ENCODE data around the gene AJUBA.

DNA sequence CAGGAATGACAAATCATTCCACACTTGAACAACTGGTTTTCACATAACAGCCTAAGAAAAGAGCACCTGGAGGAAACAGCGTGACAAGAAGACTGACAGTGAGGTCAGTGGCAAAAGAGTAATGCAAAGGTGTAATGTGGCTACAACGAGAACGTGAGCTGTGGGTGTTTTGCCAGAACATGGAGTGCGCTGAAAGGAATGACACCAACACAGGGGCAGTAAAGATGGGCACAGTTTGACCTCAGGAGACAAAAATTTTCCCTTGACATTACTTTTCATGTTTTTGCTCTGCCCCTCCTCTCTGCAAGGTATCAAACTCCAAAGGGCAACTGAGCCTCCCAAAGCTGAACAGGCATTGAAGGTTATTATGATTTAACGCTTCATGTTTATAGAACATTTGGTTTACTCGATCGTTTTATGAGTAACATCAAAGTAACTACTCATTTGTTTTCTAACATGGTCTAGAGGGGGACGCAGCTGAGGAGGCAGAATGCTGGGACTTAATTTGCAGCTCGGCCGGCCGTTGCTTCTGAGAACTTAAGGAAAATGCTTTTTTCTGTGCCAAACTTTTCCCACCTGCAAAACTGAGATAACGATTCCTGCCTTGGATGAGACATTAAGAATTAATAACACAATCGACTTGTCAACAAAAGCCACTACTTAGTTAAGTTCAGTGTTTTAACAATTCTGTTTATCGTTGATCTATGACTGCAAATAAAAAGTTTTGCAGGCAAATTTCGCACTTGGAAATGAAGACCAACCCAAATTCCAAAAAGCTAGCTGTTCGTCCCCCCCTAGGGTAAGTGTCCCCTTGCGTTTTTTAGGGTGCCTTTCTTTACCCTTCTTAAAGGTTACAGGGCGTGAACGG, 26.4 kb downstream of the AJUBA start:
- TF ChIP-seq CBFB (CRISPR knock-in tag; IDR thresholded peaks at IDR 0.05; ENCODE audit: low read depth) (no peak), ZBTB21 (CRISPR knock-in tag; IDR thresholded peaks at IDR 0.05; ENCODE audit: borderline replicate concordance) (no peak), NFE2L1 (CRISPR knock-in tag; IDR thresholded peaks at IDR 0.05) (no peak), CREB1 (CRISPR knock-in tag; IDR thresholded peaks at IDR 0.05) (no peak), IRF2 (CRISPR knock-in tag; IDR thresholded peaks at IDR 0.05; ENCODE audit: borderline replicate concordance, low read depth) (no peak)
- TF ChIP-seq, protein P1, sequence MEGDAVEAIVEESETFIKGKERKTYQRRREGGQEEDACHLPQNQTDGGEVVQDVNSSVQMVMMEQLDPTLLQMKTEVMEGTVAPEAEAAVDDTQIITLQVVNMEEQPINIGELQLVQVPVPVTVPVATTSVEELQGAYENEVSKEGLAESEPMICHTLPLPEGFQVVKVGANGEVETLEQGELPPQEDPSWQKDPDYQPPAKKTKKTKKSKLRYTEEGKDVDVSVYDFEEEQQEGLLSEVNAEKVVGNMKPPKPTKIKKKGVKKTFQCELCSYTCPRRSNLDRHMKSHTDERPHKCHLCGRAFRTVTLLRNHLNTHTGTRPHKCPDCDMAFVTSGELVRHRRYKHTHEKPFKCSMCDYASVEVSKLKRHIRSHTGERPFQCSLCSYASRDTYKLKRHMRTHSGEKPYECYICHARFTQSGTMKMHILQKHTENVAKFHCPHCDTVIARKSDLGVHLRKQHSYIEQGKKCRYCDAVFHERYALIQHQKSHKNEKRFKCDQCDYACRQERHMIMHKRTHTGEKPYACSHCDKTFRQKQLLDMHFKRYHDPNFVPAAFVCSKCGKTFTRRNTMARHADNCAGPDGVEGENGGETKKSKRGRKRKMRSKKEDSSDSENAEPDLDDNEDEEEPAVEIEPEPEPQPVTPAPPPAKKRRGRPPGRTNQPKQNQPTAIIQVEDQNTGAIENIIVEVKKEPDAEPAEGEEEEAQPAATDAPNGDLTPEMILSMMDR (IDR thresholded peaks at IDR 0.05), result no peak
- TF ChIP-seq, protein P2, sequence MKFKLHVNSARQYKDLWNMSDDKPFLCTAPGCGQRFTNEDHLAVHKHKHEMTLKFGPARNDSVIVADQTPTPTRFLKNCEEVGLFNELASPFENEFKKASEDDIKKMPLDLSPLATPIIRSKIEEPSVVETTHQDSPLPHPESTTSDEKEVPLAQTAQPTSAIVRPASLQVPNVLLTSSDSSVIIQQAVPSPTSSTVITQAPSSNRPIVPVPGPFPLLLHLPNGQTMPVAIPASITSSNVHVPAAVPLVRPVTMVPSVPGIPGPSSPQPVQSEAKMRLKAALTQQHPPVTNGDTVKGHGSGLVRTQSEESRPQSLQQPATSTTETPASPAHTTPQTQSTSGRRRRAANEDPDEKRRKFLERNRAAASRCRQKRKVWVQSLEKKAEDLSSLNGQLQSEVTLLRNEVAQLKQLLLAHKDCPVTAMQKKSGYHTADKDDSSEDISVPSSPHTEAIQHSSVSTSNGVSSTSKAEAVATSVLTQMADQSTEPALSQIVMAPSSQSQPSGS (CRISPR knock-in tag; IDR thresholded peaks at IDR 0.05; ENCODE audit: borderline replicate concordance, low read depth), result no peak
- TF ChIP-seq, protein P3, sequence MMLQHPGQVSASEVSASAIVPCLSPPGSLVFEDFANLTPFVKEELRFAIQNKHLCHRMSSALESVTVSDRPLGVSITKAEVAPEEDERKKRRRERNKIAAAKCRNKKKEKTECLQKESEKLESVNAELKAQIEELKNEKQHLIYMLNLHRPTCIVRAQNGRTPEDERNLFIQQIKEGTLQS (CRISPR knock-in tag; conservative IDR thresholded peaks at IDR 0.05), result no peak

All from WTC11 (cell line).